Measurements from ENCODE around the gene VWA5B1.
"Not testable (repeated sequence)": the region's sequence is repeated elsewhere in the genome, so short reads cannot be mapped to it uniquely, and the experiment has no call there.

VWA5B1 gene

GRCh38 chr1:20266141-20266540 lies 24.5 kb upstream of the VWA5B1 start:
- H3K27me3 ChIP-seq (replicated peaks; ENCODE audit: control insufficient read depth, insufficient read depth, low read length): peaks cover 2% of the 10 kb centered on the region
- no peak for DNase-seq (ENCODE audit: extremely low read depth, insufficient read length)
- no peaks in the 10 kb centered on the region for H3K36me3 ChIP-seq (ENCODE audit: control insufficient read depth, insufficient read depth, low read length)
- TF ChIP-seq, protein P1, sequence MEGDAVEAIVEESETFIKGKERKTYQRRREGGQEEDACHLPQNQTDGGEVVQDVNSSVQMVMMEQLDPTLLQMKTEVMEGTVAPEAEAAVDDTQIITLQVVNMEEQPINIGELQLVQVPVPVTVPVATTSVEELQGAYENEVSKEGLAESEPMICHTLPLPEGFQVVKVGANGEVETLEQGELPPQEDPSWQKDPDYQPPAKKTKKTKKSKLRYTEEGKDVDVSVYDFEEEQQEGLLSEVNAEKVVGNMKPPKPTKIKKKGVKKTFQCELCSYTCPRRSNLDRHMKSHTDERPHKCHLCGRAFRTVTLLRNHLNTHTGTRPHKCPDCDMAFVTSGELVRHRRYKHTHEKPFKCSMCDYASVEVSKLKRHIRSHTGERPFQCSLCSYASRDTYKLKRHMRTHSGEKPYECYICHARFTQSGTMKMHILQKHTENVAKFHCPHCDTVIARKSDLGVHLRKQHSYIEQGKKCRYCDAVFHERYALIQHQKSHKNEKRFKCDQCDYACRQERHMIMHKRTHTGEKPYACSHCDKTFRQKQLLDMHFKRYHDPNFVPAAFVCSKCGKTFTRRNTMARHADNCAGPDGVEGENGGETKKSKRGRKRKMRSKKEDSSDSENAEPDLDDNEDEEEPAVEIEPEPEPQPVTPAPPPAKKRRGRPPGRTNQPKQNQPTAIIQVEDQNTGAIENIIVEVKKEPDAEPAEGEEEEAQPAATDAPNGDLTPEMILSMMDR (IDR thresholded peaks at IDR 0.05; ENCODE audit: insufficient read depth, low read length, poor library complexity, severe bottlenecking): no peak
- no peak overlapping the region for H3K4me3 ChIP-seq (replicated peaks; ENCODE audit: low read depth, low read length)

DNA sequence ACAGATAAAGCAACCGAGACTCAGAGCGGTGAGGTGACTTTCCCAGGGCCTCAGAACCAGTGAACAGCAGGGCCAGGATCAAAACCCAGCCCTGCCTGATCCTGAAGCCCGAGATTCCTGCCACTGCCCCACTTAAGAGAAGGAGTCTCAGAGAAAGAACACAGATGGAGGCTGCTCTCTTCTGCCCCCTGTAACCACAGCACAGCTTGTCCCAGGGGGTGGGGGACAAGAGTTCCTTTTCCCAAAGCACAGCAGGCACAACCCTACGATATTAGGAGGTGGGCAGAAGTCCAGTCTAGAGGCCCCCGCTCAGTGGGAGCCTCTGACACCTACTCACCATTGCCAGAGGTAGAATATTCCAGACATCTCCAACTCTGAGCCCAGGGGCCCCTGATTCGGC lies 24.0 kb upstream of the VWA5B1 start:
- TF ChIP-seq, protein P1 (IDR thresholded peaks at IDR 0.05; ENCODE audit: insufficient read depth, low read length, poor library complexity, severe bottlenecking): no peak
- DNase-seq (ENCODE audit: extremely low read depth, insufficient read length): no peak
- peaks cover 2% of the 10 kb centered on the region for H3K27me3 ChIP-seq (replicated peaks; ENCODE audit: control insufficient read depth, insufficient read depth, low read length)
- H3K4me3 ChIP-seq (replicated peaks; ENCODE audit: low read depth, low read length): no peak overlapping the region
- no peaks in the 10 kb centered on the region for H3K36me3 ChIP-seq (ENCODE audit: control insufficient read depth, insufficient read depth, low read length)

DNA sequence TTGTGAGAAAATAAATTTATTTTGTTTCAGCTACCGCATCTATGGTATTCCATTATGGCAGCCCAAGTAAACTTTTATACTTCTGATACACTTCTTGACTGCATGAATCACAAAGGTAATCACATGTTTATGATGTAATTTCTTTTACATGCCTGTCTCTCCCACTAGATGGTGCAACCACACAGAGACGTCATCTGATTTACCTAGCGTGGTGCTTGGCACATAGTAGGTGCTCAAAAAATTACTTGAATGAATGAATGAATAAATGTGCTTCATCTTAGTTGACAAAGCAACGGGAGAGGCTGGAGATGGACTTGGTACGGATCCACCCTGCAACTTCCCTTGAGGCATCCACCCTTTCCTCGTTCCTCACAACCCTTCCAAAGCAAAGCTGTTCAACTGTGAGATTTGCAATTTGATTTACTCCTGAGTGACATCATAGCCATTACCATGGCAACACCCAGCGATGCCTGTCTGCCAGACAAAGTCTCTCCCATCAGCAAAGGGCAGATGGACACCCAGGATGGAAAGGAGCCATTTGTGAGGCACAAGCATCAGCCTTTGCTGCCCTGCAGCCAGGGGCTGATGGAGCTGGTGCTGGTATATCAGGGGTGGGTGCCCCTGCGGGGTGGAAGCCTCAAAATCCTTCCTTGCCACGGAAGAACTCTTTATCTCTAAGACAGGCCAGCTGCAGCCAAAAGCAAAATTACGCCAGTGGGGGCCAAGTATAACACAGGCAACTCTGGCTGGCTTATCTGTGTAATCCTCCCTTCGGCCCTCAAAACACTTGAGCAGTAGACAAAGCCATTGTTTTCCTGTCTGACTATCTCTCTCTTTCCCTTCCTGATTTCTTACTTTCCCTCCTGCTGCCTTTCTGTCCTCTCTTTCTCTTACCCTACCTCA lies 18.9 kb upstream of the VWA5B1 start:
- no peaks in the 10 kb centered on the region for H3K36me3 ChIP-seq (ENCODE audit: control insufficient read depth, insufficient read depth, low read length)
- H3K4me3 ChIP-seq (replicated peaks; ENCODE audit: low read depth, low read length): no peak overlapping the region
- DNase-seq (ENCODE audit: extremely low read depth, insufficient read length): no peak
- TF ChIP-seq, protein P1 (IDR thresholded peaks at IDR 0.05; ENCODE audit: insufficient read depth, low read length, poor library complexity, severe bottlenecking): no peak
- H3K27me3 ChIP-seq (replicated peaks; ENCODE audit: control insufficient read depth, insufficient read depth, low read length): no peaks in the 10 kb centered on the region; the same call in 1 of the 2 replicates

GRCh38 chr1:20273716-20274115 lies 17.0 kb upstream of the VWA5B1 start:
- H3K36me3 ChIP-seq (ENCODE audit: control insufficient read depth, insufficient read depth, low read length); H3K4me3 ChIP-seq (replicated peaks; ENCODE audit: low read depth, low read length); DNase-seq (ENCODE audit: extremely low read depth, insufficient read length); H3K27me3 ChIP-seq (replicated peaks; ENCODE audit: control insufficient read depth, insufficient read depth, low read length): not testable (repeated sequence)

GRCh38 chr1:20275319-20275925 lies 15.3 kb upstream of the VWA5B1 start:
- no peak for DNase-seq (ENCODE audit: extremely low read depth, insufficient read length)
- Histone ChIP-seq H3K4me3 (replicated peaks; ENCODE audit: low read depth, low read length) (no peak overlapping the region), H3K27me3 (replicated peaks; ENCODE audit: control insufficient read depth, insufficient read depth, low read length) (peaks cover 1% of the 10 kb centered on the region; the same call in 1 of the 2 replicates), H3K36me3 (ENCODE audit: control insufficient read depth, insufficient read depth, low read length) (no peaks in the 10 kb centered on the region)
- TF ChIP-seq, protein P1 (IDR thresholded peaks at IDR 0.05; ENCODE audit: insufficient read depth, low read length, poor library complexity, severe bottlenecking): no peak

DNA sequence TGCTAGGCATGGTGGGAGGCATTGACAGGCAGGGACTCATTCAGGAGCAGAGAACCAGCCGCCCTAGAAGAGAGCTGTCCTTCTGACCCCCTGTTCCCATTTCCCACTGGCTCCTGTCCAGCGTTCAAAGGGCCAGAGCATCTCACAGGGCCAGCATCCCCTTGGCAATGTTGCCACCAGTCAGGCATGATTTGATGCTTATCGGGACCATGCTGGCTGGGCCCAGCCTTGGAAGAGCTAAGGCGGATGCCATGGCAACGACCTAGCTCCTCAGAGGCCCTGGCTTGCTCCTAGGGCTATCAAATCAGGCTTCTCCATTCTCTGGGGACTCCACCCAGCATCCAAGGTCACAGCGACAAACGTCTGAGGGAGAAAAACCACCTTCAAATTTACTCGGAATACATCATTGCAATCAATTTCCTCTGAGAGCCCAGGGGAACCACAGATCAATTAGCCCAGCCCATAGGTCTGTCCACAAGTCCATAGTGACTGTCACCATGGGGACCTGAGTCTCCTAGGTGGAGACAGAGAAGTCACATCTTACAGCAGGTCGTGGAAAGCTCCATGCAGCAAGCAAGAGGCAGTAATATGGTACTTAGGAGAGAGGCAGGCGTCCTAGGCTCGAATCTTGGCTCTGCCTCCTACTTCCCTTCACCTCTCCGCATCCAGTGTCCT lies 14.1 kb upstream of the VWA5B1 start:
- DNase-seq (ENCODE audit: extremely low read depth, insufficient read length): no peak
- no peaks in the 10 kb centered on the region for H3K36me3 ChIP-seq (ENCODE audit: control insufficient read depth, insufficient read depth, low read length)
- H3K27me3 ChIP-seq (replicated peaks; ENCODE audit: control insufficient read depth, insufficient read depth, low read length): peaks cover 1% of the 10 kb centered on the region; the same call in 1 of the 2 replicates
- H3K4me3 ChIP-seq (replicated peaks; ENCODE audit: low read depth, low read length): no peak overlapping the region
- TF ChIP-seq, protein P1 (IDR thresholded peaks at IDR 0.05; ENCODE audit: insufficient read depth, low read length, poor library complexity, severe bottlenecking): no peak

Data from GM06990 (cell line).